KBM-7 (cell line): ENCODE data around the gene STAT4.

Experiments
- DNase-seq: peaks from one replicate; pipeline ENCODE4 v3.0.0-alpha.2; 2015
- in situ Hi-C: fragments of 300-500 bp; cut with MboI; formaldehyde crosslinking; loops from 2 replicates; pipeline ENCODE4 v1.14.3; 2020; ENCODE audit warnings: low sequenced_read_pairs, low pct_unique_long_range_greater_than_20kb, mixed read lengths

STAT4 gene

GRCh38 chr2:191177751-191178736, 27.2 kb upstream of the STAT4 start:
- no peak for DNase-seq
- in situ Hi-C loops, result loop anchor here (25.0 kb wide), 1 partner anchor 334 kb away; no protein-coding TSS in a partner anchor

GRCh38 chr2:191176801-191177438, 26.1 kb upstream of the STAT4 start:
- no peak for DNase-seq
- in situ Hi-C loops, result loop anchor here (25.0 kb wide), 1 partner anchor 335 kb away; no protein-coding TSS in a partner anchor

GRCh38 chr2:191176305-191176704, 25.5 kb upstream of the STAT4 start:
- in situ Hi-C loops, result loop anchor here (25.0 kb wide), 1 partner anchor 336 kb away; no protein-coding TSS in a partner anchor
- DNase-seq, result no peak

- in situ Hi-C loops, result no loop called here
- no peak for DNase-seq
Measured at GRCh38 chr2:191174442-191174841, 23.6 kb upstream of the STAT4 start.

- DNase-seq, result no peak
- in situ Hi-C loops, result no loop called here
Measured at GRCh38 chr2:191173206-191173605, 22.4 kb upstream of the STAT4 start.

- in situ Hi-C loops, result no loop called here
- DNase-seq, result no peak
Measured at GRCh38 chr2:191171708-191172355, 21.0 kb upstream of the STAT4 start.

GRCh38 chr2:191171286-191171685, 20.5 kb upstream of the STAT4 start:
- in situ Hi-C loops, result no loop called here
- DNase-seq, result no peak

- in situ Hi-C loops, result no loop called here
- DNase-seq, result no peak
Measured at GRCh38 chr2:191170773-191171172, 20.0 kb upstream of the STAT4 start.

- in situ Hi-C loops, result no loop called here
- DNase-seq, result no peak
Measured at GRCh38 chr2:191170301-191170636, 19.5 kb upstream of the STAT4 start.

- DNase-seq, result no peak
- in situ Hi-C loops, result no loop called here
Measured at GRCh38 chr2:191169456-191170300, 18.9 kb upstream of the STAT4 start.

GRCh38 chr2:191167766-191168165, 17.0 kb upstream of the STAT4 start:
- no peak for DNase-seq

GRCh38 chr2:191166756-191167445, 16.1 kb upstream of the STAT4 start:
- in situ Hi-C loops, result no loop called here

More at GRCh38 chr2:191167766-191168165, 17.0 kb upstream of the STAT4 start:
- in situ Hi-C loops, result no loop called here

GRCh38 chr2:191166111-191166755, 15.4 kb upstream of the STAT4 start:
- no peak for DNase-seq
- in situ Hi-C loops, result no loop called here

More at GRCh38 chr2:191166756-191167445, 16.1 kb upstream of the STAT4 start:
- DNase-seq, result no peak

GRCh38 chr2:191165176-191165643, 14.4 kb upstream of the STAT4 start:
- DNase-seq, result peak; percentile 67
- in situ Hi-C loops, result no loop called here

- DNase-seq, result no peak
- in situ Hi-C loops, result loop anchor here (10.0 kb wide), 1 partner anchor 104 kb away; no protein-coding TSS in a partner anchor
Measured at GRCh38 chr2:191158747-191159146, 8.0 kb upstream of the STAT4 start.

GRCh38 chr2:191158193-191158592, 7.4 kb upstream of the STAT4 start:
- peak; percentile 68 for DNase-seq
- in situ Hi-C loops, result loop anchor here (10.0 kb wide), 1 partner anchor 103 kb away; no protein-coding TSS in a partner anchor

- peak; percentile 60 for DNase-seq
- in situ Hi-C loops, result loop anchor here (10.0 kb wide), 1 partner anchor 101 kb away; no protein-coding TSS in a partner anchor
Measured at GRCh38 chr2:191155608-191156071, 4.8 kb upstream of the STAT4 start.
